Medulla oblongata (tissue), 1 donor: ENCODE data around the gene DCX.

Source experiments
- DNase-seq: peaks from one replicate; pipeline ENCODE4 v3.0.0-alpha.2; 2015; ENCODE audit errors: extremely low spot score

The DCX gene

GRCh38 chrX:111411983-111412382 lies at the start of gene DCX:
DCX (minus strand) TSS chrX:111412192; CDS start chrX:111410398, 1,794 bp downstream.
- peak; percentile 2 for DNase-seq

- DNase-seq, result no peak
These were observed 48.6 kb upstream of the DCX start for GRCh38 chrX:111460607-111461006.

- peak; percentile 18 for DNase-seq
These were observed 35.3 kb upstream of the DCX start for GRCh38 chrX:111447298-111447697.

- DNase-seq, result peak; percentile 69
These were observed 33.5 kb upstream of the DCX start for GRCh38 chrX:111445485-111445884.

GRCh38 chrX:111444881-111445280 lies 32.9 kb upstream of the DCX start:
- no peak for DNase-seq

GRCh38 chrX:111443946-111444345 lies 32.0 kb upstream of the DCX start:
- DNase-seq, result no peak

- no peak for DNase-seq
These were observed 30.8 kb upstream of the DCX start for GRCh38 chrX:111442791-111443190.

GRCh38 chrX:111435469-111435868 lies 23.5 kb upstream of the DCX start:
- DNase-seq, result no peak

- no peak for DNase-seq
These were observed 19.0 kb upstream of the DCX start for GRCh38 chrX:111431001-111431400.

GRCh38 chrX:111411557-111411956 lies 435 bp downstream of the DCX start:
- no peak for DNase-seq

GRCh38 chrX:111410590-111411078 lies 1.4 kb downstream of the DCX start:
- DNase-seq, result no peak

GRCh38 chrX:111409326-111409725 lies 2.7 kb downstream of the DCX start:
- DNase-seq, result no peak

GRCh38 chrX:111407948-111408347 lies 4.0 kb downstream of the DCX start:
- DNase-seq, result no peak

- DNase-seq, result no peak
These were observed 9.6 kb downstream of the DCX start for GRCh38 chrX:111402344-111402743.

GRCh38 chrX:111395149-111395548 lies 16.8 kb downstream of the DCX start:
- no peak for DNase-seq

- DNase-seq, result no peak
These were observed 17.4 kb downstream of the DCX start for GRCh38 chrX:111394569-111394968.

GRCh38 chrX:111387470-111388070 lies 24.4 kb downstream of the DCX start:
- DNase-seq, result no peak

GRCh38 chrX:111386615-111387233 lies 25.3 kb downstream of the DCX start:
- DNase-seq, result no peak

GRCh38 chrX:111386077-111386476 lies 25.9 kb downstream of the DCX start:
- DNase-seq, result no peak

GRCh38 chrX:111382277-111382676 lies 29.7 kb downstream of the DCX start:
- DNase-seq, result no peak

- DNase-seq, result no peak
These were observed 35.0 kb downstream of the DCX start for GRCh38 chrX:111376897-111377578.

GRCh38 chrX:111376486-111376885 lies 35.5 kb downstream of the DCX start:
- no peak for DNase-seq

GRCh38 chrX:111375747-111376146 lies 36.2 kb downstream of the DCX start:
- DNase-seq, result no peak
